A673 (cell line): ENCODE measurements around the gene TASOR2. TPM values are rescaled to one million over a fixed set of nuclear protein-coding genes. Genes with fewer than 3 reads are reported as not detected.

Experiments
- BruUV-seq: library from RNA; stranded (reverse); fragments of 400-500 nt; replicated peaks from 2 replicates; lab custom pipeline; 2021; lab: Mats Ljungman, UMichigan
- CTCF ChIA-PET: fragments of 300-600 bp; sonication (Branson Sonifier 250); formaldehyde crosslinking; loops from one replicate; lab custom pipeline; 2022; ENCODE audit warnings: antibody characterized with exemption; lab: Charles Lee
- POLR2A ChIA-PET: fragments of 300-600 bp; sonication (Branson Sonifier 250); formaldehyde crosslinking; loops from one replicate; lab custom pipeline; 2022; ENCODE audit warnings: antibody characterized with exemption; ENCODE audit not compliant: low non-redundant PET; lab: Charles Lee
- DNase-seq: peaks from one replicate; pipeline ENCODE4 v3.0.0-alpha.2; 2015; ENCODE audit warnings: low spot score
- H3K27ac ChIP-seq: fragments of 200-600 bp; sonication (generic); 2 replicates; pipeline ENCODE4 v1.5.1; 2016; ENCODE audit warnings: mixed run types, low read depth, mild to moderate bottlenecking, mixed read lengths, antibody characterized with exemption, low read length; ENCODE audit not compliant: poor library complexity, severe bottlenecking
- H3K27me3 ChIP-seq: fragments of 200-600 bp; sonication (generic); replicated peaks from 2 replicates; pipeline ENCODE4 v1.6.1; 2017; ENCODE audit warnings: mixed run types, low read depth, mild to moderate bottlenecking, mixed read lengths, antibody characterized with exemption, low read length; ENCODE audit not compliant: insufficient read depth, poor library complexity
- H3K36me3 ChIP-seq: fragments of 200-600 bp; sonication (generic); 2 replicates; pipeline ENCODE4 v1.6.1; 2016; ENCODE audit warnings: mixed run types, mild to moderate bottlenecking, mixed read lengths, antibody characterized with exemption, low read length; ENCODE audit not compliant: insufficient read depth, poor library complexity, severe bottlenecking
- H3K4me1 ChIP-seq: fragments of 200-600 bp; sonication (generic); 2 replicates; pipeline ENCODE4 v1.6.1; 2017; ENCODE audit warnings: mixed run types, mild to moderate bottlenecking, mixed read lengths, antibody characterized with exemption, low read length; ENCODE audit not compliant: insufficient read depth, poor library complexity, severe bottlenecking
- H3K4me3 ChIP-seq: fragments of 200-600 bp; sonication (generic); 2 replicates; pipeline ENCODE4 v1.5.1; 2016; ENCODE audit warnings: low read depth, mixed run types, mild to moderate bottlenecking, mixed read lengths, low read length; ENCODE audit not compliant: poor library complexity, severe bottlenecking
- H3K9me3 ChIP-seq: fragments of 200-600 bp; sonication (generic); 2 replicates; pipeline ENCODE4 v1.6.1; 2016; ENCODE audit warnings: mixed run types, low read depth, mild to moderate bottlenecking, mixed read lengths, antibody characterized with exemption, low read length; ENCODE audit not compliant: poor library complexity, severe bottlenecking
- EZH2 ChIP-seq: fragments of 200-600 bp; sonication (generic); IDR thresholded peaks from 2 replicates; pipeline ENCODE4 v1.6.1; 2017; ENCODE audit warnings: borderline replicate concordance, low read depth, mild to moderate bottlenecking, mixed read lengths, antibody characterized with exemption, low read length; ENCODE audit not compliant: poor library complexity, severe bottlenecking
- intact Hi-C: fragments of 100-400 bp; cut with micrococcal nuclease; formaldehyde crosslinking; loops from one replicate; pipeline ENCODE4 v1.10.0; 2022; ENCODE audit not compliant: unreplicated experiment
- total RNA-seq: library from RNA; stranded (reverse); gene quantifications from 2 replicates; pipeline ENCODE4 v1.2.3, GENCODE V29; 2021
- TF ChIP-seq, protein P1 (sequence below): fragments of 300-800, 200-600 bp; sonication (generic); conservative IDR thresholded peaks from 2 replicates; pipeline ENCODE4 v1.5.1; 2017; ENCODE audit warnings: low read depth, mild to moderate bottlenecking, antibody characterized with exemption, low read length, moderate library complexity, mixed read lengths

TASOR2 gene
- total RNA-seq, 1 experiment from 2014 or later = 94.5 TPM

GRCh38 chr10:5681930-5682329 is 2.7 kb upstream of the TASOR2 start:
- intact Hi-C loops = no loop called here
- CTCF ChIA-PET = no interaction called here

GRCh38 chr10:5683065-5683464 is 1.6 kb upstream of the TASOR2 start:
- Histone ChIP-seq H3K27ac (no peak overlapping the region), H3K4me1 (peaks cover 11% of the 10 kb centered on the region), H3K27me3 (no peaks in the 10 kb centered on the region), H3K4me3 (no peak overlapping the region), H3K36me3 (no peaks in the 10 kb centered on the region), H3K9me3 (no peaks in the 10 kb centered on the region)
- POLR2A ChIA-PET = no interaction called here
- intact Hi-C loops = no loop called here
- BruUV-seq = no TSS peak
- no peak for DNase-seq
- CTCF ChIA-PET = no interaction called here
- TF ChIP-seq EZH2 = no peak
- TF ChIP-seq, protein P1, sequence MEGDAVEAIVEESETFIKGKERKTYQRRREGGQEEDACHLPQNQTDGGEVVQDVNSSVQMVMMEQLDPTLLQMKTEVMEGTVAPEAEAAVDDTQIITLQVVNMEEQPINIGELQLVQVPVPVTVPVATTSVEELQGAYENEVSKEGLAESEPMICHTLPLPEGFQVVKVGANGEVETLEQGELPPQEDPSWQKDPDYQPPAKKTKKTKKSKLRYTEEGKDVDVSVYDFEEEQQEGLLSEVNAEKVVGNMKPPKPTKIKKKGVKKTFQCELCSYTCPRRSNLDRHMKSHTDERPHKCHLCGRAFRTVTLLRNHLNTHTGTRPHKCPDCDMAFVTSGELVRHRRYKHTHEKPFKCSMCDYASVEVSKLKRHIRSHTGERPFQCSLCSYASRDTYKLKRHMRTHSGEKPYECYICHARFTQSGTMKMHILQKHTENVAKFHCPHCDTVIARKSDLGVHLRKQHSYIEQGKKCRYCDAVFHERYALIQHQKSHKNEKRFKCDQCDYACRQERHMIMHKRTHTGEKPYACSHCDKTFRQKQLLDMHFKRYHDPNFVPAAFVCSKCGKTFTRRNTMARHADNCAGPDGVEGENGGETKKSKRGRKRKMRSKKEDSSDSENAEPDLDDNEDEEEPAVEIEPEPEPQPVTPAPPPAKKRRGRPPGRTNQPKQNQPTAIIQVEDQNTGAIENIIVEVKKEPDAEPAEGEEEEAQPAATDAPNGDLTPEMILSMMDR = no peak

More at GRCh38 chr10:5681930-5682329, 2.7 kb upstream of the TASOR2 start:
- H3K4me1 ChIP-seq = peaks cover 10% of the 10 kb centered on the region
- no peaks in the 10 kb centered on the region for H3K9me3 ChIP-seq
- H3K4me3 ChIP-seq = no peak overlapping the region
- H3K27ac ChIP-seq = no peak overlapping the region
- no peaks in the 10 kb centered on the region for H3K36me3 ChIP-seq
- no TSS peak for BruUV-seq
- TF ChIP-seq, protein P1 = no peak
- TF ChIP-seq EZH2 = no peak
- no peak for DNase-seq
- no peaks in the 10 kb centered on the region for H3K27me3 ChIP-seq
- POLR2A ChIA-PET = no interaction called here

GRCh38 chr10:5684971-5685763 is 529 bp downstream of the TASOR2 start:
- Histone ChIP-seq H3K4me3 (peak overlapping the region; percentile 98), H3K27ac (peak overlapping the region; percentile 86), H3K4me1 (peaks cover 11% of the 10 kb centered on the region), H3K9me3 (no peaks in the 10 kb centered on the region), H3K27me3 (no peaks in the 10 kb centered on the region), H3K36me3 (no peaks in the 10 kb centered on the region)
- no TSS peak for BruUV-seq
- ChIA-PET POLR2A (no interaction called here), CTCF (no interaction called here)
- intact Hi-C loops = loop anchor here (1.0 kb wide), 1 partner anchor 188 kb away; no protein-coding TSS in a partner anchor
- DNase-seq = peak; percentile 86
- TF ChIP-seq EZH2 = no peak
- TF ChIP-seq, protein P1 = peak; percentile 62
